Stimulated activated CD4-positive, alpha-beta T cell treated with anti-CD3 and anti-CD28 coated beads, Interleukin-4, amount 100 ng/mL, for 4 hours (primary cell): Measurements from ENCODE around the gene SCFD2.
"Not testable (repeated sequence)": the region's sequence is repeated elsewhere in the genome, so short reads cannot be mapped to it uniquely, and the experiment has no call there.

Source experiments
- DNase-seq, 2 experiments: peaks; one replicate each; pipeline ENCODE4 v3.0.0-alpha.2; 2020

Gene SCFD2

DNA sequence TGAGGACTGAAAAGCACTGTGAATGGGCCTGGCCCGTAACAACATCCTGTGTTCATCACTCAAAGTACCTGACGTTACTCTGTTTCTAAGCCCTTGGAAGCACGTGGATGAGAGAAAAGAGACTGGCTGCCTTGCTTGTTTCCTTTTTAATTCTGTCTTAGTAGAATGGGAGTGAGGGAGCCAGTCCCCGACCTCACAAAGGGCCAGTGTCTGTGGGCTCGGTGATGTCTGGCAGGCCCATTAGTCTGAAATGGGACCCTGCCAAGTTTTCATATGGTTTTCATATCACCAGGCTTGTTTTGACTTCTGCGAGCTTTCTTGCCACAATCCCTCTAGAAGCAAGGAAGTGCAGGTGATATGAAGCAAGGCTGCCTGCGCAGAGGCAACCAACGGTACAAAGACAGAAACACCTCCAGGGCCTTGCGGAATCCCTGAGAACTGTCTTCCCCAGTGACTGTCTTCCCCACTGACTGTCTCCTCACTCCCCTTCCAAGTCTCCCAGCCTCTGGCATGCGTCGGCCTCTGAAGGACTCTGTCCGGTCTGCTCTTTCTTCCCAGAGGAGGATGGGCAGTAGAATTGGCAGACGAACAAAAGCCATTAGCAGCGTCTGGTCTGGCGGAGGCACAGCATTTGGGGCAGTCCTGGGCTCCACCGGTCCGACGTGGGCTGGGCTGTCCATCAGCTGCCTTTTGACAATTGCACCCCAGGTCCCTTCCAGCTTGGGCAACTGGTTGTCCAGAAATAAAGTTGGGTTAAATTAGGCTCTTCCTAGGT is 524.0 kb downstream of the SCFD2 start:
- DNase-seq = no peak

DNA sequence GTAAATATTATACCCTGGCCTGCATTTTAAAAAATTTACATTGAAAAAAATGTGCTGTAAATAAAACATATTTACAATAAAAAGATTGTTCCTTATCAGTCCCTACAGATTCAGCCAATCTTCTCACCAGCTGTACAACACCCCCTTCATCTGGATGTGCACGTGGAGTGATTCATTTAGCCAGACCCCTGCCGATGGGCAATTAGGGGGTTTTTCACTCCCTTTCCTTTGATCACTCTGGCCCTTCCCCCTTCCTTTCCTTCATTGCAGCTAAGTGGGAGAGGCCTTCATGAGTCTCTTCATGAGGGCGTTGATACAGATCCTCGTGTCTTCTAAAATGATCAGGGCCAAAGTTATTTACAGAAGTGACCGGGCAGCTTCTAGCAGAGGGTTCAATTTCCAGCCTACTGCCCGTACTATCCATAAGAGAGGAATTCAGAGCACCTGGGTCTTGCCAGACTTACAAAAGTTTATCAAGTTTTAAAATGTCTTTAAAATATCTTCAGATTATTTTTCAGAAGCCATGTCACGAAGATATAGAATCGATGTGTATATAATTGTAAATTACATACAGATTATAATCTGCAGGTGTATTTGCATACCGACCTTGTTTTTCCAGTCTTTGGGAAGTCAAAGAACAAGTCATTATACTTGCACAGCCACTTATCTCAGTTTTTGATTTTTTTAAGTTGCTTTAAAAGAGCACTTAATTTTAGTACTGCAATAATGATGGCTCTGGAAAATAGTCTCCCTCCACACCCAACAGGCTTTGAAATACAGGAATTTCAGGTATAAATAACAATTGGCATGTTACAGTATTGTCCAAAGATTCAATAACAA is 525.1 kb downstream of the SCFD2 start:
- DNase-seq = no peak

GRCh38 chr4:52838729-52839586 is 526.9 kb downstream of the SCFD2 start:
- DNase-seq = no peak

DNA sequence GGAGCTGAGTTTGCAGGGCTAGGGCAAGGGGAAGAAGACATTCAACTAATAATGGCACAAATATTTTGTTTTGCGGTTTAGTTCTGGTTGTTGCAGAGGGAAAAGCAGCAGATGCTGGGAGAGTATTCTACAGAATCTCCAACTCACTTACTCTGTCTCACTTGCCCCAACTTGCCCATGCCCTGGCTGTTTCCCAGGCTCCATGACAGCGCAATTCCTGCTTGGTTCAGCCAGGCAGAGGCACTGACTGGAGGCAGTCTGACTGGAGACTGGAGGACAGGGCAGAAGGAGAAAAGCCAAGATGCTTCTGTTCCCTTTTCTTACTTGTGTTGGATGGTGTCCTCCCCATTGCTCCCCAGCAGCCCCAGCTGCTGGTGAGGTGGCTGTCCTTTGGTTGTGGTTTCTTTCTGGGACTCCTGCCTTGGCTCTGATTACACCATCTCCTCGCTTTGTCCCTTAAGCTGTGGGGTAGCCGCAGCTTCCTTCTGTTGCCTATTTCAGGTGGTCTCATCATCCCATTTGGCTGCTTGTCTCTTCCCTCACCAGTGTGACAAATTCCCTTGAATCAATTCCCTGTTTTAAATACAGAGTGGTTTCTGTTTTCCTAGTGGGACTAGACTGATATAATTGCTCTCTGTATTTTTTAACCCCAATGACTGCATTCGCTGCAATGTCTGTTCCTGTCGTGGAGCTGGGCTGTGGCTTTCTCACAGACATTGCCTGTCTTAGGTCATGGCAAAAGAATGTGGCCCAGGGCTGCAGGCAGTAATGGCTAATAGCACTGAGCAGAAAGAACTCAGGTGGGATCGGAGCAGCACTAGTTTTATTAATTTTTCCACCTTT is 527.9 kb downstream of the SCFD2 start:
- DNase-seq = no peak

DNA sequence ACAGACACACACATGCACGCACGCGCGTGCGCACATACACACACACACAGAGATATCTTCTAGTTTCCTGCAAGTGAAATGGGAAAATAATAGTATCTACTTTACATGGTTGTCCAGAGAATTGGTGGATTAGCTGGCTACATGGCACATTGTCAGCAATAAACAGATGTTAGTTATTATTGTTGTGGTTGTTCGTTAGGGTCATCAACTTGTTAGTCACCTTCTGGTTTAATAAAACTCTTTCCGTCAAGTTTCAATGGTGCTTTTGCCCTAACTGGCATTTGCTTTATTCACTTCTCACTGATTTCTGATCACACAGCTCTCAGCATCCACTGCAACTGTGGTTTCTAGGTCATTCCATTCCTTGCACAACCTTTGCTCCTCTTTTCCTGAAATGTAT is 529.2 kb downstream of the SCFD2 start:
- no peak for DNase-seq

GRCh38 chr4:52836120-52836519 is 529.7 kb downstream of the SCFD2 start:
- no peak for DNase-seq

- not testable (repeated sequence) for DNase-seq
Measured at GRCh38 chr4:52834641-52835456, 531.0 kb downstream of the SCFD2 start.

DNA sequence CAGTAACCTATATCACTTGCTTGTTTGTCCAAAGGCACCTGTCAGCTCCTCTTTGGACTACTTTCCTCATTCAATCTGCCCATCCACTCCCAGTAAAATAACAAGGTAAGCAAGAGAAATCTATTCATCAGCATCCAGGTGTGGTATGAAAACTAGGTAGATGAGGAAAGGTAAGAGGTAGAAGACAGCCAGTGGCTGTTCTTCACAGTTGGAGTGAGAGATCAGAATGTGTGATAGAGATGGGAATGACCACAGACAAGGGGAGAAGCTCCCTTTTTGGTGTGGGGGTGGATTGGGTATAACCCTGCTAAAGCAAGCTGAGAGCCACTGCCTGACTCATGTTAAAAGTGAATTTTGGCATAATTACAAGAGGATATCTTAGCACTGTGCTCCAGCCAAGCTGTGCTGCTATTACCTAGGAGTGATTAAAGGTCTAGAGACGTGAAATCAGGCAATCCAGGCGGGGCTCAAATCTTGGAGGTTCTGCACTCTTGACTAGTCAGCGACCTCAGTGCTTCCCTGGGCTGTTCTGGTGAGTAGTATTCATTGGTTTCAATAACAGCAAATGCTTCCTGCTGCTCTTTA is 531.8 kb downstream of the SCFD2 start:
- DNase-seq = no peak

GRCh38 chr4:52825460-52826090 is 540.3 kb downstream of the SCFD2 start:
- DNase-seq = no peak

GRCh38 chr4:52824603-52825459 is 541.0 kb downstream of the SCFD2 start:
- DNase-seq = no peak

DNA sequence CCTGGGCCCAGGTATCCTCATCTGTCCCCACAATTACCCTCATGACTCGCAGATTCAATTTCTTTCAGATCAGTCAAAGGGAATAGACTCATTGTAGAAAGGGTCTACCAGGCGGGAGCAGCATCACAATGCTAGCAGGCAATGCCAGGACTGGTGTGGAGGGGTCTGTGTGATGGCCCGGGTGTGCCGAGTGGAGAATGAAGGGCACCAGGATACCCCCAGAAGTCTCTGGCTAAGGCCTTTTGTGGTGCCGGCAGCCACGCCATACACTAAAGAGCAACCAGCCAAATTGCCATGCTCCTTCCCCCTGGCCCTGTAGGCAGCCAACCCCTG is 541.6 kb downstream of the SCFD2 start:
- no peak for DNase-seq

DNA sequence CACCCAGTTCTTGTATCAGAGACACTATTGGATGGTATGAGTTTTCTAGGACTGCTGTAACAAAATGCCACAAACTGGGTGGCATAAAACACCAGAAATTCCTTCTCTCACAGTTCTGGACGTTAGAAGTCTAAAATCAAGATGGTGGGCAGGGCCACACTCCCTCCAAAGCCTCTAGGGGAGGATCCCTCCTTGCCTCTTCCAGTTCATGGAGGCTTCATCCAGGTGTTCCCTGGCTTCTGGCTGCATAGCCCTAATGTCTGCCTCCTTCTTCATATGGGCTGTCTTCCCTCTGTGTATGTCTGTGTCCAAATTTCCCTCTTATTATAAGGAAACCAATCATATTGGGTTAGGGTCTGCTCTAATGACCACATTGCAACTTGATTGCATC is 542.2 kb downstream of the SCFD2 start:
- DNase-seq = no peak
